HG02943 (cell line): ENCODE data around the gene ERP27.

Experiments
- ATAC-seq: cut with Tn5 transposase; IDR thresholded peaks from one replicate; pipeline ENCODE4 v1.9.1; 2021; ENCODE audit warnings: mild to moderate bottlenecking, low read depth, moderate library complexity; ENCODE audit not compliant: unreplicated experiment

Gene ERP27

GRCh38 chr12:14942196-14942931 is 4.0 kb upstream of the ERP27 start:
- ATAC-seq: no peak

- ATAC-seq: no peak
Measured at GRCh38 chr12:14941369-14941768, 3.0 kb upstream of the ERP27 start.

GRCh38 chr12:14937689-14938088 is 648 bp downstream of the ERP27 start:
- ATAC-seq: no peak

- no peak for ATAC-seq
Measured at GRCh38 chr12:14937014-14937413, 1.3 kb downstream of the ERP27 start.

- no peak for ATAC-seq
Measured at GRCh38 chr12:14936224-14936861, 2.0 kb downstream of the ERP27 start.

GRCh38 chr12:14935031-14935430 is 3.3 kb downstream of the ERP27 start:
- no peak for ATAC-seq

GRCh38 chr12:14934511-14934910 is 3.8 kb downstream of the ERP27 start:
- no peak for ATAC-seq

- no peak for ATAC-seq
Measured at GRCh38 chr12:14931791-14932560, 6.4 kb downstream of the ERP27 start.

GRCh38 chr12:14931359-14931758 is 7.0 kb downstream of the ERP27 start:
- no peak for ATAC-seq

GRCh38 chr12:14930299-14930698 is 8.0 kb downstream of the ERP27 start:
- ATAC-seq: no peak

GRCh38 chr12:14928931-14929330 is 9.4 kb downstream of the ERP27 start:
- no peak for ATAC-seq

GRCh38 chr12:14927267-14927666 is 11.1 kb downstream of the ERP27 start:
- ATAC-seq: no peak

- no peak for ATAC-seq
Measured at GRCh38 chr12:14924541-14924940, 13.8 kb downstream of the ERP27 start.

GRCh38 chr12:14923944-14924343 is 14.4 kb downstream of the ERP27 start:
- no peak for ATAC-seq

- ATAC-seq: no peak
Measured at GRCh38 chr12:14921218-14921617, 17.1 kb downstream of the ERP27 start.

- no peak for ATAC-seq
Measured at GRCh38 chr12:14920475-14921126, 17.7 kb downstream of the ERP27 start.

- ATAC-seq: no peak
Measured at GRCh38 chr12:14919455-14919854, 18.9 kb downstream of the ERP27 start.

GRCh38 chr12:14915736-14916135 is 22.6 kb downstream of the ERP27 start:
- no peak for ATAC-seq

- ATAC-seq: no peak
Measured at GRCh38 chr12:14913381-14913781, 25.0 kb downstream of the ERP27 start.

GRCh38 chr12:14911131-14911530 is 27.2 kb downstream of the ERP27 start:
- ATAC-seq: no peak
